Lower leg skin (tissue), 4 donors: ENCODE results near the gene ZSWIM7. TPM values are rescaled to one million over a fixed set of nuclear protein-coding genes. Genes with fewer than 3 reads are reported as not detected.

Experiments used
- DNase-seq, 2 donors: peaks; one replicate each; pipeline ENCODE4 v3.0.0-alpha.2; 2019; ENCODE audit warnings: low spot score in 2 of 2
- H3K4me3 ChIP-seq: fragments of 200-600 bp; sonication (generic); 2 replicates; pipeline ENCODE4 v1.5.1; 2017; ENCODE audit warnings: mild to moderate bottlenecking, low read depth; ENCODE audit not compliant: poor library complexity, severe bottlenecking
- CTCF ChIP-seq, 3 donors: fragments of 450-650 bp; IDR thresholded peaks; one replicate each; pipeline ENCODE4 v1.5.1; 2016; ENCODE audit warnings: antibody characterized with exemption in 3 of 3, mild to moderate bottlenecking in 3 of 3, moderate library complexity in 2 of 3
- POLR2A ChIP-seq, 2 donors: fragments of 450-650 bp; IDR thresholded peaks; one replicate each; pipeline ENCODE4 v1.6.1; 2016 to 2017; ENCODE audit warnings: antibody characterized with exemption in 2 of 2, mild to moderate bottlenecking in 1 of 2, moderate library complexity in 1 of 2
- WGBS, 2 donors: methylation state at CpG; one replicate each; pipeline ENCODE4 v1.1.5; 2018; 5-methylcytosine and 5-hydroxymethylcytosine counted together
- intact Hi-C: fragments of 100-400 bp; cut with DNase I; formaldehyde crosslinking; loops from one replicate; pipeline ENCODE4 v1.15.0; 2023; ENCODE audit warnings: low total_unique reads
- total RNA-seq, 4 donors: library from RNA; depleted of rRNA; stranded (reverse); fragments of >200 nt; gene quantifications; one replicate each; pipeline ENCODE4 v1.1.0, GENCODE V29; 2016

The ZSWIM7 gene
- total RNA-seq, 4 donors from 2014 or later: 11.1 to 16.5 (median 13.1) TPM

DNA sequence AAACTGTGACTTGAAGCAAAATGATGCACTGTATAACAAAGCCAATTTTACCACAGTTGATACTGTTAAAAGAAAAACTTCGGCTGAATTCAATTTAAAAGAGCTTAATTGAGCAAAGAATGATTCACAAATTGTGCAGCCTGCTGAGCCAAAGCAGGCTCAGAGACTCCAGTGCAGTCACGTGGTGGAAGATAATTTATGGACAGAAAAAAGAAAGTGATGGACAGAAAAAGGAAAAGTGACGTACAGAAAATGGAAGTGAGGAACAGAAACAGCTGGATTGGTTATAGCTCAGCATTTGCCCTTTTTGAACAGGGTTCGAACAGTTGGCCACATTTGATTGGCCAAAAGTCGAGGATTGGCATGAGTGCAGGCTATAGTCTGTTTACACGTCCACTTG lies 25.7 kb downstream of the ZSWIM7 start:
- H3K4me3 ChIP-seq: no peak overlapping the region
- peak in 1 of 2 donors; percentile 21 for DNase-seq
- intact Hi-C loops: no loop called here
- no peak for TF ChIP-seq POLR2A (IDR thresholded peaks at IDR 0.05)
- TF ChIP-seq CTCF (IDR thresholded peaks at IDR 0.05): no peak
- 68 to 69% methylated on average over 6 of the region's 6 CpGs for WGBS, 2 donors

GRCh38 chr17:15973016-15973415 lies 26.5 kb downstream of the ZSWIM7 start:
- no peak for TF ChIP-seq POLR2A (IDR thresholded peaks at IDR 0.05)
- no peak for TF ChIP-seq CTCF (IDR thresholded peaks at IDR 0.05)
- no peak overlapping the region for H3K4me3 ChIP-seq
- DNase-seq: no peak
- intact Hi-C loops: no loop called here

DNA sequence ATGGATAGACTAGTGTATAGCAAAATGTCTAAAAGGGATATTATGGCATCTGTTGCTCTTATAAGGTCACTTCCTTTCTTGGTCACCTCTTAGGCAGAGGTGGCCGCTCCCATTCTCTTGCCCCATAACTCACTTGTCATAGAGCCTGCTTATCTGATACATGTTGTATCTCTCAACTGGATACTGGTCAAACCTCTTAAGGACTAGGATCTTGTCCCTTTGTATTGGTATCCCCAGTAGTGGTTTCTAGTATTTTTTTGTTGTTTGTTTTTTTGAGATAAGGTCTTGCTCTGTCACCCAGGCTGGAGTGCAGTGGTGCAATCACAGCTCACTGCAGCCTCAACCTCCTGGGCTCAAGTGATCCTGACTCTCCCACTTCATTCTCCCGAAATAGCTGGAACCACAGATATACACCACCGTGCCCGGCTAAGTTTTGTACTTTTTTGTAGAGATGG lies 27.0 kb downstream of the ZSWIM7 start:
- DNase-seq: peak in 1 of 2 donors; percentile 40
- intact Hi-C loops: no loop called here
- 93 to 94% methylated on average over 4 of the region's 4 CpGs for WGBS, 2 donors
- TF ChIP-seq CTCF (IDR thresholded peaks at IDR 0.05) (no peak), POLR2A (IDR thresholded peaks at IDR 0.05) (no peak)
- H3K4me3 ChIP-seq: no peak overlapping the region

DNA sequence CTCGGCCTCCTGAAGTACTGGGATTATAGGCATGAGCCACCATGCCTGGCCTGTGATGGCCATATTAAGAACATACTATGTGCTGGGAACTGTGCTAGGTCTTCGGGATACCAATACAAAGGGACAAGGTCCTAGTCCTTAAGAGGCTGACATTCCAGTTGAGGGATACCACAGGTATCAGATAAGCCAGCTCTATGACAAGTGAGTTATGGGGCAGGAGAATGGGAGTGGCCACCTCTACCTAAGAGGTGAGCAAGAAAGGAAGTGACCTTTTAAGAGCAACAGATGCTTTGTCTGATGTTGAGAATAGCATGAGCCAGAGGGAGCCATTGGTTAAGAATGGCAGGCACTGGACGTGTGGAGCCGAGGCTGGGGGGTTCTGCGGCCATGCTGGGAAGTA lies 27.6 kb downstream of the ZSWIM7 start:
- intact Hi-C loops: no loop called here
- 94 to 96% methylated on average over 5 of the region's 5 CpGs for WGBS, 2 donors
- peak in 1 of 2 donors; percentile 40 for DNase-seq
- H3K4me3 ChIP-seq: no peak overlapping the region
- TF ChIP-seq CTCF (IDR thresholded peaks at IDR 0.05) (no peak), POLR2A (IDR thresholded peaks at IDR 0.05) (no peak)

GRCh38 chr17:15971098-15971678 lies 28.3 kb downstream of the ZSWIM7 start:
- intact Hi-C loops: no loop called here

More at GRCh38 chr17:15971098-15971678, 28.3 kb downstream of the ZSWIM7 start:
- no peak for TF ChIP-seq POLR2A (IDR thresholded peaks at IDR 0.05)
- no peak for TF ChIP-seq CTCF (IDR thresholded peaks at IDR 0.05)
- no peak overlapping the region for H3K4me3 ChIP-seq
- 78% methylated on average over 5 of the region's 5 CpGs for WGBS, 2 donors
- DNase-seq: peak in 1 of 2 donors; percentile 14
